HCT116 (cell line): ENCODE results near the gene MTHFSD. TPM values are rescaled to one million over a fixed set of nuclear protein-coding genes. Genes with fewer than 3 reads are reported as not detected.

Experiments
- ATAC-seq: fragments of 200-7000 bp; cut with Tn5 transposase; 2 replicates; pipeline ENCODE4 v1.9.1; 2020; ENCODE audit warnings: mild to moderate bottlenecking, moderate library complexity
- BruUV-seq: library from RNA; stranded (reverse); fragments of 400-500 nt; replicated peaks from 2 replicates; lab custom pipeline; 2021; lab: Mats Ljungman, UMichigan
- CTCF ChIA-PET: fragments of 300-600 bp; sonication (Branson Sonifier 250); formaldehyde crosslinking; loops from one replicate; lab custom pipeline; 2021; ENCODE audit warnings: antibody characterized with exemption; lab: Charles Lee
- POLR2A ChIA-PET: fragments of 300-600, 350-600 bp; sonication (Branson Sonifier 250); formaldehyde crosslinking; loops from one replicate; lab custom pipeline; 2021; ENCODE audit warnings: antibody characterized with exemption; lab: Charles Lee
- RAD21 ChIA-PET, 2 experiments: fragments of 300-600 bp; sonication (Branson Sonifier 250); formaldehyde crosslinking; loops; one replicate each; lab custom pipeline; 2023; ENCODE audit warnings: low total read pairs in 2 of 2; ENCODE audit not compliant: uncharacterized antibody in 2 of 2, unreplicated experiment in 2 of 2, low non-redundant PET in 1 of 2; lab: Charles Lee
- DNase-seq: peaks from one replicate; pipeline ENCODE4 v3.0.0-alpha.2; 2010; ENCODE audit warnings: low read depth, low spot score
- H2AFZ ChIP-seq: fragments of 200-600 bp; shearing (Covaris generic), sonication (generic); 2 replicates; pipeline ENCODE4 v1.6.1; 2017; ENCODE audit warnings: low read depth, mixed run types, mixed read lengths, antibody characterized with exemption, low read length; ENCODE audit not compliant: poor library complexity, severe bottlenecking
- H3K27ac ChIP-seq: 2 replicates; pipeline ENCODE4 v1.5.1; 2012; ENCODE audit warnings: low read depth, low read length
- H3K27me3 ChIP-seq: fragments of 200-600 bp; sonication (generic); 2 replicates; pipeline ENCODE4 v1.6.1; 2016; ENCODE audit warnings: mixed run types, low read length, mixed read lengths; ENCODE audit not compliant: insufficient read depth
- H3K36me3 ChIP-seq, 2 experiments: fragments of 200-500 bp in 1 of 2; fragments of 200-600 bp in 1 of 2; sonication (Bioruptor generic) in 1 of 2; sonication (generic) in 1 of 2; 2 replicates each; pipeline versions ENCODE4 v1.5.1 to v1.6.1; 2014 to 2016; ENCODE audit warnings: low read length in 2 of 2, inconsistent platforms in 1 of 2, mixed read lengths in 1 of 2, mixed run types in 1 of 2; ENCODE audit not compliant: insufficient read depth in 2 of 2, control insufficient read depth in 1 of 2
- H3K4me1 ChIP-seq, 2 experiments: fragments of 200-600 bp in 1 of 2; sonication (generic) in 1 of 2; 2 replicates each; pipeline versions ENCODE4 v1.5.1 to v1.6.1; 2012 to 2017; ENCODE audit warnings: low read length in 2 of 2, inconsistent platforms in 1 of 2, mild to moderate bottlenecking in 1 of 2, mixed read lengths in 1 of 2, mixed run types in 1 of 2, moderate library complexity in 1 of 2; ENCODE audit not compliant: insufficient read depth in 2 of 2, control insufficient read depth in 1 of 2
- H3K4me2 ChIP-seq: fragments of 200-600 bp; sonication (generic); 2 replicates; pipeline ENCODE4 v1.6.1; 2017; ENCODE audit warnings: mixed run types, low read length, mixed read lengths
- H3K4me3 ChIP-seq, 2 experiments: fragments of 200-600 bp in 1 of 2; sonication (generic) in 1 of 2; replicated peaks in 1 of 2; 2 replicates each; pipeline ENCODE4 v1.5.1; 2011 to 2016; ENCODE audit warnings: low read length in 2 of 2, control low read depth in 1 of 2, low read depth in 1 of 2, mild to moderate bottlenecking in 1 of 2, mixed read lengths in 1 of 2, mixed run types in 1 of 2
- H3K79me2 ChIP-seq: fragments of 200-600 bp; sonication (generic); 2 replicates; pipeline ENCODE4 v1.6.1; 2017; ENCODE audit warnings: mild to moderate bottlenecking, mixed run types, low read length, moderate library complexity, mixed read lengths; ENCODE audit not compliant: insufficient read depth
- H3K9ac ChIP-seq: fragments of 200-600 bp; sonication (generic); 2 replicates; pipeline ENCODE4 v1.6.1; 2016; ENCODE audit warnings: low read length, mixed read lengths
- H3K9me2 ChIP-seq: fragments of 200-600 bp; sonication (generic), shearing (Covaris generic); 2 replicates; pipeline ENCODE4 v1.6.1; 2017; ENCODE audit warnings: mixed run types, mild to moderate bottlenecking, moderate library complexity; ENCODE audit not compliant: insufficient read depth
- H3K9me3 ChIP-seq, 2 experiments: fragments of 200-500 bp in 1 of 2; fragments of 200-600 bp in 1 of 2; sonication (Bioruptor generic) in 1 of 2; sonication (generic) in 1 of 2; 2 replicates each; pipeline ENCODE4 v1.6.1; 2014 to 2017; ENCODE audit warnings: low read length in 2 of 2, mixed read lengths in 2 of 2, inconsistent platforms in 1 of 2, low read depth in 1 of 2, mild to moderate bottlenecking in 1 of 2, mixed run types in 1 of 2, moderate library complexity in 1 of 2; ENCODE audit not compliant: control insufficient read depth in 1 of 2, insufficient read depth in 1 of 2
- H4K20me1 ChIP-seq: fragments of 200-600 bp; sonication (generic), shearing (Covaris generic); 2 replicates; pipeline ENCODE4 v1.6.1; 2017; ENCODE audit warnings: mixed run types, mild to moderate bottlenecking, moderate library complexity; ENCODE audit not compliant: insufficient read depth
- EGR1 ChIP-seq: IDR thresholded peaks from 2 replicates; pipeline ENCODE4 v1.6.1; 2012; ENCODE audit warnings: low read depth
- ELF1 ChIP-seq: IDR thresholded peaks from 2 replicates; pipeline ENCODE4 v1.6.1; 2012; ENCODE audit warnings: low read depth, borderline replicate concordance
- FOSL1 ChIP-seq: IDR thresholded peaks from 2 replicates; pipeline ENCODE4 v1.6.1; 2012; ENCODE audit warnings: low read depth
- POLR2A ChIP-seq: IDR thresholded peaks from 2 replicates; pipeline ENCODE4 v1.7.0; 2011; ENCODE audit warnings: borderline replicate concordance; ENCODE audit not compliant: insufficient read depth, insufficient read length; ENCODE audit errors: extremely low read depth
- RAD21 ChIP-seq: IDR thresholded peaks from 2 replicates; pipeline ENCODE4 v1.6.1; 2012; ENCODE audit warnings: low read depth, mild to moderate bottlenecking
- REST ChIP-seq: IDR thresholded peaks from 2 replicates; pipeline ENCODE4 v1.6.1; 2012; ENCODE audit warnings: low read depth
- SIN3A ChIP-seq: IDR thresholded peaks from 2 replicates; pipeline ENCODE4 v1.6.1; 2012; ENCODE audit warnings: low read depth
- SP1 ChIP-seq: IDR thresholded peaks from 2 replicates; pipeline ENCODE4 v1.6.1; 2012; ENCODE audit warnings: low read depth
- SRF ChIP-seq: IDR thresholded peaks from 2 replicates; pipeline ENCODE4 v1.6.1; 2012; ENCODE audit warnings: low read depth
- intact Hi-C: fragments of 100-400 bp; cut with micrococcal nuclease; formaldehyde crosslinking; loops from 2 replicates; pipeline ENCODE4 v1.10.0; 2022
- total RNA-seq: library from RNA; stranded (reverse); gene quantifications from one replicate; pipeline ENCODE4 v1.2.1, GENCODE V29; 2021; ENCODE audit not compliant: unreplicated experiment
- TF ChIP-seq, protein P1 (sequence below): IDR thresholded peaks from 2 replicates; pipeline ENCODE4 v1.6.1; 2012

MTHFSD gene
- total RNA-seq, 1 experiment from 2014 or later: 33.1 TPM

GRCh38 chr16:86573215-86573614 is 18.2 kb upstream of the MTHFSD start:
- DNase-seq: no peak
- H3K9ac ChIP-seq: no peak overlapping the region
- no peaks in the 10 kb centered on the region for H3K36me3 ChIP-seq
- no peak overlapping the region for H3K27ac ChIP-seq
- intact Hi-C loops: no loop called here
- no peak for ATAC-seq
- RAD21 ChIA-PET: no interaction called here
- no peaks in the 10 kb centered on the region for H3K9me3 ChIP-seq
- H3K4me3 ChIP-seq: no peak overlapping the region
- H3K9me2 ChIP-seq: no peaks in the 10 kb centered on the region
- H2AFZ ChIP-seq: no peak overlapping the region
- TF ChIP-seq POLR2A (no peak), REST (no peak), FOSL1 (no peak), RAD21 (no peak), EGR1 (no peak), SRF (no peak), SIN3A (no peak), SP1 (no peak), ELF1 (no peak)
- TF ChIP-seq, protein P1, sequence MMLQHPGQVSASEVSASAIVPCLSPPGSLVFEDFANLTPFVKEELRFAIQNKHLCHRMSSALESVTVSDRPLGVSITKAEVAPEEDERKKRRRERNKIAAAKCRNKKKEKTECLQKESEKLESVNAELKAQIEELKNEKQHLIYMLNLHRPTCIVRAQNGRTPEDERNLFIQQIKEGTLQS: no peak
- TF ChIP-seq, all 23 proteins: peak for 0
- Histone ChIP-seq H3K27me3 (0 out of 2 replicates have a peak, but pooled peaks cover 5% of the 10 kb centered on the region), H3K4me2 (no peak overlapping the region), H4K20me1 (no peaks in the 10 kb centered on the region), H3K4me1 (peaks cover 11 to 22% of the 10 kb centered on the region in 2 experiments; a peak in 3 of 4 replicates), H3K79me2 (no peaks in the 10 kb centered on the region)
- POLR2A ChIA-PET: no interaction called here
- BruUV-seq: no TSS peak
- CTCF ChIA-PET: no interaction called here
